NCI-H748 (cell line): Measurements from ENCODE around the gene SLC35E2B.

ENCODE experiments used
- DNase-seq: peaks from one replicate; lab custom pipeline; 2025; ENCODE audit not compliant: unreplicated experiment; lab: John Stamatoyannopoulos, UW

SLC35E2B gene

GRCh38 chr1:1615256-1616044 is 77.1 kb downstream of the SLC35E2B start, which contains the start of gene MIB2:
Gene MIB2, plus strand, starts transcription at chr1:1615500. Its CDS starts 7,953 bp downstream, at chr1:1623453.
- DNase-seq: peak; percentile 96

GRCh38 chr1:1614954-1615255 is 77.7 kb downstream of the SLC35E2B start:
- DNase-seq: no peak

- DNase-seq: peak; percentile 23
Observed at GRCh38 chr1:1614204-1614953, 78.2 kb downstream of the SLC35E2B start.

GRCh38 chr1:1613509-1614082 is 79.0 kb downstream of the SLC35E2B start:
- no peak for DNase-seq

- DNase-seq: no peak
Observed at GRCh38 chr1:1612104-1612400, 80.5 kb downstream of the SLC35E2B start.

- no peak for DNase-seq
Observed at GRCh38 chr1:1610796-1611195, 81.8 kb downstream of the SLC35E2B start.

GRCh38 chr1:1609822-1610485 is 82.6 kb downstream of the SLC35E2B start:
- no peak for DNase-seq
